Neural cell (in vitro differentiated cells): ENCODE data around the gene CACNA1C. TPM values are rescaled to one million over a fixed set of nuclear protein-coding genes. Genes with fewer than 3 reads are reported as not detected.

Source experiments
- H2AFZ ChIP-seq: fragments of 200-600, 300-800 bp; sonication (generic), shearing (Covaris generic); 2 replicates; pipeline ENCODE4 v1.6.0; 2014; ENCODE audit warnings: low read depth, mild to moderate bottlenecking, antibody characterized with exemption, low read length, moderate library complexity
- H3F3A ChIP-seq: fragments of 200-600 bp; shearing (Covaris generic); 2 replicates; pipeline ENCODE4 v1.6.1; 2016; ENCODE audit warnings: mild to moderate bottlenecking, moderate library complexity, mixed read lengths, antibody characterized with exemption, low read length; ENCODE audit not compliant: insufficient read depth, poor library complexity, severe bottlenecking
- H3K27ac ChIP-seq: fragments of 200-600, 300-800 bp; sonication (generic), shearing (Covaris generic); 2 replicates; pipeline ENCODE4 v1.5.1; 2014; ENCODE audit warnings: mild to moderate bottlenecking, low read length, moderate library complexity
- H3K27me3 ChIP-seq: fragments of 300-800, 200-600 bp; sonication (generic), shearing (Covaris generic); 2 replicates; pipeline ENCODE4 v1.6.0; 2014; ENCODE audit warnings: mild to moderate bottlenecking, low read depth, low read length, moderate library complexity; ENCODE audit not compliant: insufficient read depth
- H3K36me3 ChIP-seq: fragments of 300-800, 200-600 bp; sonication (generic), shearing (Covaris generic); 2 replicates; pipeline ENCODE4 v1.5.1; 2014; ENCODE audit warnings: mild to moderate bottlenecking, antibody characterized with exemption, low read length, moderate library complexity; ENCODE audit not compliant: insufficient read depth
- H3K4me2 ChIP-seq: fragments of 300-800, 200-600 bp; sonication (generic), shearing (Covaris generic); 2 replicates; pipeline ENCODE4 v1.6.0; 2014; ENCODE audit warnings: mild to moderate bottlenecking, low read length
- H3K4me3 ChIP-seq: fragments of 300-800, 200-600 bp; sonication (generic), shearing (Covaris generic); 2 replicates; pipeline ENCODE4 v1.5.1; 2014; ENCODE audit warnings: mild to moderate bottlenecking, low read length, moderate library complexity
- H3K79me2 ChIP-seq: fragments of 200-600 bp; shearing (Covaris generic); replicated peaks from 2 replicates; pipeline ENCODE4 v1.6.0; 2014; ENCODE audit warnings: mild to moderate bottlenecking, low read length, moderate library complexity; ENCODE audit not compliant: insufficient read depth
- H3K9ac ChIP-seq: fragments of 300-800, 200-600 bp; sonication (generic), shearing (Covaris generic); 2 replicates; pipeline ENCODE4 v1.6.1; 2016; ENCODE audit warnings: mild to moderate bottlenecking, low read length, mixed read lengths
- H3K9me2 ChIP-seq: fragments of 200-600 bp; shearing (Covaris generic); 2 replicates; pipeline ENCODE4 v1.6.1; 2016; ENCODE audit warnings: mild to moderate bottlenecking, low read length, mixed read lengths; ENCODE audit not compliant: insufficient read depth
- H3K9me3 ChIP-seq: fragments of 200-600, 300-800 bp; sonication (generic), shearing (Covaris generic); 2 replicates; pipeline ENCODE4 v1.6.1; 2016; ENCODE audit warnings: mild to moderate bottlenecking, mixed run types, low read length, moderate library complexity, mixed read lengths
- H4K20me1 ChIP-seq: fragments of 200-600 bp; shearing (Covaris generic); 2 replicates; pipeline ENCODE4 v1.6.1; 2016; ENCODE audit warnings: mild to moderate bottlenecking, mixed run types; ENCODE audit not compliant: insufficient read depth
- EP300 ChIP-seq: fragments of 450-650 bp; conservative IDR thresholded peaks from 2 replicates; pipeline ENCODE4 v1.6.1; 2014; ENCODE audit warnings: antibody characterized with exemption, mild to moderate bottlenecking, moderate library complexity; ENCODE audit not compliant: poor library complexity, severe bottlenecking
- EZH2 ChIP-seq: fragments of 200-600, 300-800 bp; shearing (Covaris generic), sonication (generic); IDR thresholded peaks from 2 replicates; pipeline ENCODE4 v1.6.1; 2014; ENCODE audit warnings: antibody characterized with exemption, low read length, borderline replicate concordance, mild to moderate bottlenecking; ENCODE audit not compliant: insufficient read depth, poor library complexity, severe bottlenecking
- MXI1 ChIP-seq: fragments of 450-650 bp; conservative IDR thresholded peaks from 2 replicates; pipeline ENCODE4 v1.6.1; 2014; ENCODE audit warnings: antibody characterized with exemption, mild to moderate bottlenecking; ENCODE audit not compliant: poor library complexity, severe bottlenecking
- POLR2AphosphoS5 ChIP-seq: IDR thresholded peaks from 2 replicates; pipeline ENCODE4 v1.6.1; 2012
- RAD21 ChIP-seq: fragments of 450-650 bp; conservative IDR thresholded peaks from 2 replicates; pipeline ENCODE4 v1.6.1; 2014; ENCODE audit warnings: antibody characterized with exemption, mild to moderate bottlenecking, moderate library complexity
- SMC3 ChIP-seq: fragments of 450-650 bp; conservative IDR thresholded peaks from 2 replicates; pipeline ENCODE4 v1.6.1; 2014; ENCODE audit warnings: antibody characterized with exemption, mild to moderate bottlenecking, moderate library complexity; ENCODE audit not compliant: poor library complexity
- TAF1 ChIP-seq: IDR thresholded peaks from 2 replicates; pipeline ENCODE4 v1.6.1; 2012; ENCODE audit warnings: low read depth
- polyA plus RNA-seq: library from polyadenylated mRNA; depleted of rRNA; stranded (reverse); fragments of >200 nt; gene quantifications from 2 replicates; pipeline ENCODE4 v1.2.3, GENCODE V29; 2014
- TF ChIP-seq, protein P1 (sequence below): IDR thresholded peaks from 2 replicates; pipeline ENCODE4 v1.6.1; 2012; ENCODE audit warnings: borderline replicate concordance
- TF ChIP-seq, protein P2 (sequence below): fragments of 450-650 bp; IDR thresholded peaks from 2 replicates; pipeline ENCODE4 v1.5.1; 2014; ENCODE audit warnings: antibody characterized with exemption, mild to moderate bottlenecking, moderate library complexity; ENCODE audit not compliant: poor library complexity, severe bottlenecking

The CACNA1C gene
- polyA plus RNA-seq, 1 donor from 2014 or later, result 9.7 TPM

DNA sequence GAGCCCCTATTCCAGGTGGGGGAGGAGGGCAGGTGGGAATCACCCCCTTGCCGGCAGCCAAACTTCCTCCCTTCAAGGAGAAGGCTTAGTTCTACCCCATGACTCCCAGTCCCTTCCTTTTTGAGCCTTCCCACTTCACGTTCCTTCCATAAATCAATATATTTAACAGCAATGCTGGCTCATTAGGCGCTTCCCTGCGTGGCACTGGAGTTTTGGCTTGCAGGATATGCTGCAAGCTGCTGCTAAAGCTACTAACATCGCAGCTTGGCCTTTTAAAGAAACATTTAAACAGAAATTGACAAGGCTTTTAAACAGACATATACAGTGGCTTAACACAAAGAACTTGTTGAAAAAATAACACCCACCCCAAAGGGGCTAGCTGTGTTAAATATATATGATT is 434.0 kb downstream of the CACNA1C start:
- no peaks in the 10 kb centered on the region for H4K20me1 ChIP-seq
- H2AFZ ChIP-seq, result no peak overlapping the region
- H3K4me2 ChIP-seq, result no peak overlapping the region
- H3K9me2 ChIP-seq, result no peaks in the 10 kb centered on the region
- H3K9ac ChIP-seq, result no peak overlapping the region
- H3K36me3 ChIP-seq, result no peaks in the 10 kb centered on the region
- no peaks in the 10 kb centered on the region for H3F3A ChIP-seq
- H3K9me3 ChIP-seq, result no peaks in the 10 kb centered on the region
- no peaks in the 10 kb centered on the region for H3K27me3 ChIP-seq
- no peaks in the 10 kb centered on the region for H3K79me2 ChIP-seq
- no peak overlapping the region for H3K27ac ChIP-seq
- TF ChIP-seq RAD21 (no peak), SMC3 (no peak), MXI1 (no peak), EZH2 (no peak), POLR2AphosphoS5 (no peak), EP300 (no peak), TAF1 (no peak)
- TF ChIP-seq, protein P1, sequence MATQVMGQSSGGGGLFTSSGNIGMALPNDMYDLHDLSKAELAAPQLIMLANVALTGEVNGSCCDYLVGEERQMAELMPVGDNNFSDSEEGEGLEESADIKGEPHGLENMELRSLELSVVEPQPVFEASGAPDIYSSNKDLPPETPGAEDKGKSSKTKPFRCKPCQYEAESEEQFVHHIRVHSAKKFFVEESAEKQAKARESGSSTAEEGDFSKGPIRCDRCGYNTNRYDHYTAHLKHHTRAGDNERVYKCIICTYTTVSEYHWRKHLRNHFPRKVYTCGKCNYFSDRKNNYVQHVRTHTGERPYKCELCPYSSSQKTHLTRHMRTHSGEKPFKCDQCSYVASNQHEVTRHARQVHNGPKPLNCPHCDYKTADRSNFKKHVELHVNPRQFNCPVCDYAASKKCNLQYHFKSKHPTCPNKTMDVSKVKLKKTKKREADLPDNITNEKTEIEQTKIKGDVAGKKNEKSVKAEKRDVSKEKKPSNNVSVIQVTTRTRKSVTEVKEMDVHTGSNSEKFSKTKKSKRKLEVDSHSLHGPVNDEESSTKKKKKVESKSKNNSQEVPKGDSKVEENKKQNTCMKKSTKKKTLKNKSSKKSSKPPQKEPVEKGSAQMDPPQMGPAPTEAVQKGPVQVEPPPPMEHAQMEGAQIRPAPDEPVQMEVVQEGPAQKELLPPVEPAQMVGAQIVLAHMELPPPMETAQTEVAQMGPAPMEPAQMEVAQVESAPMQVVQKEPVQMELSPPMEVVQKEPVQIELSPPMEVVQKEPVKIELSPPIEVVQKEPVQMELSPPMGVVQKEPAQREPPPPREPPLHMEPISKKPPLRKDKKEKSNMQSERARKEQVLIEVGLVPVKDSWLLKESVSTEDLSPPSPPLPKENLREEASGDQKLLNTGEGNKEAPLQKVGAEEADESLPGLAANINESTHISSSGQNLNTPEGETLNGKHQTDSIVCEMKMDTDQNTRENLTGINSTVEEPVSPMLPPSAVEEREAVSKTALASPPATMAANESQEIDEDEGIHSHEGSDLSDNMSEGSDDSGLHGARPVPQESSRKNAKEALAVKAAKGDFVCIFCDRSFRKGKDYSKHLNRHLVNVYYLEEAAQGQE, result no peak
- TF ChIP-seq, protein P2, sequence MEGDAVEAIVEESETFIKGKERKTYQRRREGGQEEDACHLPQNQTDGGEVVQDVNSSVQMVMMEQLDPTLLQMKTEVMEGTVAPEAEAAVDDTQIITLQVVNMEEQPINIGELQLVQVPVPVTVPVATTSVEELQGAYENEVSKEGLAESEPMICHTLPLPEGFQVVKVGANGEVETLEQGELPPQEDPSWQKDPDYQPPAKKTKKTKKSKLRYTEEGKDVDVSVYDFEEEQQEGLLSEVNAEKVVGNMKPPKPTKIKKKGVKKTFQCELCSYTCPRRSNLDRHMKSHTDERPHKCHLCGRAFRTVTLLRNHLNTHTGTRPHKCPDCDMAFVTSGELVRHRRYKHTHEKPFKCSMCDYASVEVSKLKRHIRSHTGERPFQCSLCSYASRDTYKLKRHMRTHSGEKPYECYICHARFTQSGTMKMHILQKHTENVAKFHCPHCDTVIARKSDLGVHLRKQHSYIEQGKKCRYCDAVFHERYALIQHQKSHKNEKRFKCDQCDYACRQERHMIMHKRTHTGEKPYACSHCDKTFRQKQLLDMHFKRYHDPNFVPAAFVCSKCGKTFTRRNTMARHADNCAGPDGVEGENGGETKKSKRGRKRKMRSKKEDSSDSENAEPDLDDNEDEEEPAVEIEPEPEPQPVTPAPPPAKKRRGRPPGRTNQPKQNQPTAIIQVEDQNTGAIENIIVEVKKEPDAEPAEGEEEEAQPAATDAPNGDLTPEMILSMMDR, result no peak
- H3K4me3 ChIP-seq, result no peak overlapping the region

- Histone ChIP-seq H3F3A (no peaks in the 10 kb centered on the region), H3K9me2 (no peaks in the 10 kb centered on the region), H3K79me2 (no peaks in the 10 kb centered on the region), H4K20me1 (no peaks in the 10 kb centered on the region), H3K27me3 (no peaks in the 10 kb centered on the region), H3K4me3 (no peak overlapping the region), H3K9ac (no peak overlapping the region), H2AFZ (no peak overlapping the region), H3K4me2 (no peak overlapping the region), H3K36me3 (no peaks in the 10 kb centered on the region), H3K27ac (no peak overlapping the region), H3K9me3 (no peaks in the 10 kb centered on the region)
- TF ChIP-seq POLR2AphosphoS5 (no peak), MXI1 (no peak), SMC3 (no peak), RAD21 (no peak), TAF1 (no peak), EZH2 (no peak), EP300 (no peak)
- TF ChIP-seq, protein P2, result no peak
- TF ChIP-seq, protein P1, result no peak
Observed at GRCh38 chr12:2487278-2487677, 434.5 kb downstream of the CACNA1C start.
